Type B pancreatic cell (in vitro differentiated cells): ENCODE measurements around the gene FAM234B. TPM values are rescaled to one million over a fixed set of nuclear protein-coding genes. Genes with fewer than 3 reads are reported as not detected.
"Not testable (repeated sequence)": the region's sequence is repeated elsewhere in the genome, so short reads cannot be mapped to it uniquely, and the experiment has no call there.

Experiments
- DNase-seq: peaks from one replicate; pipeline ENCODE4 v3.0.0; 2021; ENCODE audit warnings: mixed read lengths; ENCODE audit not compliant: unreplicated experiment; ENCODE audit errors: extremely low spot score
- H3K27ac Mint-ChIP-seq: 2 replicates; pipeline ENCODE4 v1.8.0; 2021; ENCODE audit warnings: mild to moderate bottlenecking, mixed read lengths
- H3K27me3 Mint-ChIP-seq: 2 replicates; pipeline ENCODE4 v1.8.0; 2021; ENCODE audit warnings: mixed read lengths
- H3K36me3 Mint-ChIP-seq: 2 replicates; pipeline ENCODE4 v1.8.0; 2021; ENCODE audit warnings: mixed read lengths
- H3K4me1 Mint-ChIP-seq: one replicate; pipeline ENCODE4 v1.8.0; 2021; ENCODE audit warnings: mixed read lengths; ENCODE audit not compliant: unreplicated experiment
- H3K4me3 Mint-ChIP-seq: 2 replicates; pipeline ENCODE4 v1.8.0; 2021; ENCODE audit warnings: mild to moderate bottlenecking, mixed read lengths
- H3K9me3 Mint-ChIP-seq: 2 replicates; pipeline ENCODE4 v1.8.0; 2021; ENCODE audit warnings: mixed read lengths
- CTCF ChIP-seq: fragments of 200-600 bp; sonication (generic); conservative IDR thresholded peaks from 2 replicates; pipeline ENCODE4 v1.5.0; 2021; ENCODE audit warnings: antibody characterized with exemption, mild to moderate bottlenecking
- total RNA-seq: library from RNA; stranded (reverse); gene quantifications from 2 replicates; pipeline ENCODE4 v1.2.1, GENCODE V29; 2021; ENCODE audit warnings: low replicate concordance

FAM234B gene
- total RNA-seq, 1 donor from 2014 or later = 11.9 TPM

- Mint-ChIP-seq H3K36me3 (no peaks in the 10 kb centered on the region), H3K27ac (no peak overlapping the region), H3K4me3 (no peak overlapping the region), H3K27me3 (peaks cover 6% of the 10 kb centered on the region), H3K9me3 (no peaks in the 10 kb centered on the region), H3K4me1 (no peaks in the 10 kb centered on the region)
- no peak for DNase-seq
- TF ChIP-seq CTCF = no peak
These were observed 13.5 kb upstream of the FAM234B start for GRCh38 chr12:13030541-13031291.

- Mint-ChIP-seq H3K9me3 (no peaks in the 10 kb centered on the region), H3K36me3 (no peaks in the 10 kb centered on the region), H3K4me3 (no peak overlapping the region), H3K4me1 (no peaks in the 10 kb centered on the region), H3K27me3 (peaks cover 5% of the 10 kb centered on the region), H3K27ac (no peak overlapping the region)
- DNase-seq = no peak
- no peak for TF ChIP-seq CTCF
These were observed 12.0 kb upstream of the FAM234B start for GRCh38 chr12:13032164-13032563.

GRCh38 chr12:13033476-13033875 is 10.7 kb upstream of the FAM234B start:
- no peak for TF ChIP-seq CTCF
- no peaks in the 10 kb centered on the region for H3K9me3 Mint-ChIP-seq
- H3K4me1 Mint-ChIP-seq = no peaks in the 10 kb centered on the region
- no peak for DNase-seq
- no peak overlapping the region for H3K27ac Mint-ChIP-seq
- H3K27me3 Mint-ChIP-seq = peaks cover 5% of the 10 kb centered on the region
- no peak overlapping the region for H3K4me3 Mint-ChIP-seq
- no peaks in the 10 kb centered on the region for H3K36me3 Mint-ChIP-seq

GRCh38 chr12:13035335-13035734 is 8.8 kb upstream of the FAM234B start:
- not testable (repeated sequence) for DNase-seq, H3K9me3 Mint-ChIP-seq, H3K4me3 Mint-ChIP-seq, H3K27ac Mint-ChIP-seq, H3K36me3 Mint-ChIP-seq, H3K4me1 Mint-ChIP-seq, H3K27me3 Mint-ChIP-seq

- TF ChIP-seq CTCF = no peak
- Mint-ChIP-seq H3K27me3 (no peaks in the 10 kb centered on the region), H3K4me3 (no peak overlapping the region), H3K27ac (no peak overlapping the region), H3K9me3 (no peaks in the 10 kb centered on the region), H3K4me1 (peaks cover 5% of the 10 kb centered on the region), H3K36me3 (no peaks in the 10 kb centered on the region)
- DNase-seq = no peak
These were observed 7.3 kb upstream of the FAM234B start for GRCh38 chr12:13036881-13037280.

- Mint-ChIP-seq H3K4me1 (peaks cover 5% of the 10 kb centered on the region), H3K27me3 (peaks cover 3% of the 10 kb centered on the region), H3K36me3 (no peaks in the 10 kb centered on the region), H3K9me3 (no peaks in the 10 kb centered on the region), H3K27ac (peak overlapping the region; percentile 15), H3K4me3 (no peak overlapping the region)
- no peak for DNase-seq
- TF ChIP-seq CTCF = no peak
These were observed 5.6 kb upstream of the FAM234B start for GRCh38 chr12:13038491-13039161.
